MM.1S (cell line): ENCODE data around the gene FABP7.

Experiments used
- DNase-seq: peaks from one replicate; pipeline ENCODE4 v3.0.0-alpha.2; 2015
- H2AFZ ChIP-seq: fragments of 300-600 bp; sonication (generic); 2 replicates; pipeline ENCODE4 v1.6.0; 2016; ENCODE audit warnings: antibody characterized with exemption, low read length
- H3F3A ChIP-seq: fragments of 300-600 bp; sonication (generic); 2 replicates; pipeline ENCODE4 v1.6.1; 2016; ENCODE audit warnings: mild to moderate bottlenecking, antibody characterized with exemption, low read length, moderate library complexity, mixed read lengths; ENCODE audit not compliant: insufficient read depth
- H3K27ac ChIP-seq: fragments of 300-600 bp; sonication (generic); 2 replicates; pipeline ENCODE4 v1.5.1; 2016; ENCODE audit warnings: mild to moderate bottlenecking, low read length
- H3K27me3 ChIP-seq: fragments of 300-600 bp; sonication (generic); replicated peaks from 2 replicates; pipeline ENCODE4 v1.6.0; 2016; ENCODE audit warnings: low read length; ENCODE audit not compliant: insufficient read depth
- H3K36me3 ChIP-seq: fragments of 300-600 bp; sonication (generic); replicated peaks from 2 replicates; pipeline ENCODE4 v1.6.1; 2016; ENCODE audit warnings: mild to moderate bottlenecking, low read length, mixed read lengths; ENCODE audit not compliant: insufficient read depth
- H3K4me1 ChIP-seq: fragments of 300-600 bp; sonication (generic); 2 replicates; pipeline ENCODE4 v1.6.1; 2016; ENCODE audit warnings: low read length, mixed read lengths
- H3K4me2 ChIP-seq: fragments of 300-600 bp; sonication (generic); 2 replicates; pipeline ENCODE4 v1.6.0; 2016; ENCODE audit warnings: low read depth, low read length
- H3K4me3 ChIP-seq: fragments of 300-600 bp; sonication (generic); 2 replicates; pipeline ENCODE4 v1.5.1; 2016; ENCODE audit warnings: low read length, mixed read lengths
- H3K79me2 ChIP-seq: fragments of 300-600 bp; sonication (generic); 2 replicates; pipeline ENCODE4 v1.6.1; 2016; ENCODE audit warnings: mixed run types, low read length, mixed read lengths
- H3K9ac ChIP-seq: fragments of 300-600 bp; sonication (generic); 2 replicates; pipeline ENCODE4 v1.6.1; 2016; ENCODE audit warnings: low read length, mixed read lengths
- H3K9me2 ChIP-seq: fragments of 300-600 bp; sonication (generic); replicated peaks from 2 replicates; pipeline ENCODE4 v1.6.1; 2016; ENCODE audit warnings: mild to moderate bottlenecking, low read length, mixed read lengths; ENCODE audit not compliant: insufficient read depth
- H3K9me3 ChIP-seq: fragments of 300-600 bp; sonication (generic); replicated peaks from 2 replicates; pipeline ENCODE4 v1.6.1; 2016; ENCODE audit warnings: mild to moderate bottlenecking, low read length, mixed read lengths; ENCODE audit not compliant: insufficient read depth
- H4K20me1 ChIP-seq: fragments of 300-600 bp; sonication (generic); 2 replicates; pipeline ENCODE4 v1.6.1; 2016; ENCODE audit warnings: mild to moderate bottlenecking, low read length, moderate library complexity, mixed read lengths; ENCODE audit not compliant: insufficient read depth
- EZH2 ChIP-seq: fragments of 300-600 bp; sonication (generic); optimal IDR thresholded peaks from 2 replicates; pipeline ENCODE3; 2017; ENCODE audit warnings: low read depth, mild to moderate bottlenecking, antibody characterized with exemption, low read length, mixed read lengths
- EZH2phosphoT487 ChIP-seq: fragments of 300-600 bp; sonication (generic); IDR thresholded peaks from 2 replicates; pipeline ENCODE4 v1.6.1; 2018; ENCODE audit warnings: antibody characterized with exemption, low read length
- TF ChIP-seq, protein P1 (sequence below): fragments of 300-600 bp; sonication (generic); IDR thresholded peaks from 2 replicates; pipeline ENCODE4 v1.5.1; 2016; ENCODE audit warnings: antibody characterized with exemption, low read length, mixed read lengths

Gene FABP7

DNA sequence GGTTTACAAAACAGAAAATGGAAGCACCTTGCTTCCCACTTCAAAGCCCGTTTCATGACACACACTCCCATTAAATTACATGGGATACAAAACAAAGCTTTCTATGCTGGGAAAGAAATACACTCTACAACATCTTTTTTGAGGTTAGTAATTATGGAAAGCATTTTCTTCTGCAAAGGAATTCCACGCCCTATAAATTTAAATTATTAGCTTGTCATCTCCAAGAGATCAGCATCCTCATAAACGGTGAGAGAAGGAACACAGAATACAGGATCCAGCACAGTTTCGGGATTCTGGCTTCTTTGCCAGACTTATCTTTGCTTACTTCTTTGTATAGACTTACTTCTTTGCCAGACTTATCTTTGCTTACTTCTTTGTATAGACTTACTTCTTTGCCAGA, 8.2 kb downstream of the FABP7 start:
- Histone ChIP-seq H3K9me2 (no peaks in the 10 kb centered on the region), H3K4me3 (no peak overlapping the region), H3K36me3 (no peaks in the 10 kb centered on the region), H3K4me1 (peaks cover 5% of the 10 kb centered on the region), H3K79me2 (peaks cover 10% of the 10 kb centered on the region), H3K27ac (no peak overlapping the region), H3K4me2 (no peak overlapping the region), H3F3A (peaks cover 14% of the 10 kb centered on the region), H4K20me1 (no peaks in the 10 kb centered on the region), H2AFZ (no peak overlapping the region), H3K27me3 (no peaks in the 10 kb centered on the region), H3K9me3 (no peaks in the 10 kb centered on the region), H3K9ac (no peak overlapping the region)
- no peak for TF ChIP-seq EZH2phosphoT487
- TF ChIP-seq, protein P1, sequence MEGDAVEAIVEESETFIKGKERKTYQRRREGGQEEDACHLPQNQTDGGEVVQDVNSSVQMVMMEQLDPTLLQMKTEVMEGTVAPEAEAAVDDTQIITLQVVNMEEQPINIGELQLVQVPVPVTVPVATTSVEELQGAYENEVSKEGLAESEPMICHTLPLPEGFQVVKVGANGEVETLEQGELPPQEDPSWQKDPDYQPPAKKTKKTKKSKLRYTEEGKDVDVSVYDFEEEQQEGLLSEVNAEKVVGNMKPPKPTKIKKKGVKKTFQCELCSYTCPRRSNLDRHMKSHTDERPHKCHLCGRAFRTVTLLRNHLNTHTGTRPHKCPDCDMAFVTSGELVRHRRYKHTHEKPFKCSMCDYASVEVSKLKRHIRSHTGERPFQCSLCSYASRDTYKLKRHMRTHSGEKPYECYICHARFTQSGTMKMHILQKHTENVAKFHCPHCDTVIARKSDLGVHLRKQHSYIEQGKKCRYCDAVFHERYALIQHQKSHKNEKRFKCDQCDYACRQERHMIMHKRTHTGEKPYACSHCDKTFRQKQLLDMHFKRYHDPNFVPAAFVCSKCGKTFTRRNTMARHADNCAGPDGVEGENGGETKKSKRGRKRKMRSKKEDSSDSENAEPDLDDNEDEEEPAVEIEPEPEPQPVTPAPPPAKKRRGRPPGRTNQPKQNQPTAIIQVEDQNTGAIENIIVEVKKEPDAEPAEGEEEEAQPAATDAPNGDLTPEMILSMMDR: no peak
- no peak for TF ChIP-seq EZH2
- DNase-seq: no peak

DNA sequence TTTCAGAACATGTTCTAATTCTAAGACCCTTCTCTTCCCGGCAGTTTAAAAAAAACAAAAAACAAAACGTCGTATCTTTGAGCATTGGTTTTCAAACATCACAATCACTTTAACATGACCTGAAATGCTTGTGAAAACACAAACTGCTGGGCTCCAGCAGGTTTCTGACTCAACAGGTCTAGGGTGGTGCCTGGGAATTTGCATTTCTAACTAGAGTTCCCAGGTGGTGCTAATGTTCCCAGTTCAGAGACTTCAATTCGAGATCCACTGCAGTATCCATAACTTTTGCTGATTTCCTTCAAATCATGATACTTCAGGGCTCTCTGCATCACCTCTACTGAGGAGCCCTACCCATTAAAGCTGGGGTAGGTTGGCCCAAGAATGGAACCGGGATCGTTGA, 8.7 kb downstream of the FABP7 start:
- DNase-seq: no peak
- no peaks in the 10 kb centered on the region for H3K36me3 ChIP-seq
- H3K79me2 ChIP-seq: peaks cover 11% of the 10 kb centered on the region
- H2AFZ ChIP-seq: peak overlapping the region; percentile 93
- H4K20me1 ChIP-seq: no peaks in the 10 kb centered on the region
- peak overlapping the region; percentile 72; the same call in 1 of the 2 replicates for H3K9ac ChIP-seq
- peak overlapping the region; percentile 66 for H3K4me3 ChIP-seq
- H3K9me2 ChIP-seq: no peaks in the 10 kb centered on the region
- TF ChIP-seq, protein P1: no peak
- TF ChIP-seq EZH2phosphoT487 (no peak), EZH2 (no peak)
- peaks cover 5% of the 10 kb centered on the region for H3K4me1 ChIP-seq
- H3K9me3 ChIP-seq: no peaks in the 10 kb centered on the region
- peak overlapping the region; percentile 95 for H3K4me2 ChIP-seq
- H3K27ac ChIP-seq: no peak overlapping the region
- H3K27me3 ChIP-seq: no peaks in the 10 kb centered on the region
- peaks cover 14% of the 10 kb centered on the region for H3F3A ChIP-seq

DNA sequence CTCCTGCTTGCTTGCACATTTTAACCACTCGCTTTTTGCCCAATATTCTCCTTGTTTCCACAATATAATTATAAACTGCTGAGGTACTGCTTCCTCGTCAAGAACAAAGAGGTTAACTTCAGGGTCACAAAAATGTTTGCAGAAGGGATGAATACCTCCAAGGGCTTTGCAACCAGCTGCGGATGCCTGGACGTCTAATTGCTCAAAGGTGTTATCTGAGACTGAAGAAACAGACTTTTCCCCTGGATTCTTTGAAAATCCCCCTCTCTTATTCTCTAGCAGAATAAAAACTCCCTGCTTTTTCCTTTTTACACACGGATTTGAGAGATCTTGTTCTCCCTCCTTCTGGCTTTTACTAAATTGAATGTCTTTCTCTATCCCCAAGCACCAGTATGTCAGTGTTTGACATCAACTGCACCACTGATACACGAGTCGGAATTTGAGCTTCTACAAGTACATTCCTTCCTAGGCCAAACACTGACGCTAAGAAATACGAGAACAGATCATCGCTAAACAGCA, 9.2 kb downstream of the FABP7 start:
- Histone ChIP-seq H3K4me2 (peak overlapping the region; percentile 95), H3K27me3 (no peaks in the 10 kb centered on the region), H3K27ac (peak overlapping the region; percentile 55; the same call in 1 of the 2 replicates), H3K9me2 (no peaks in the 10 kb centered on the region), H3K9me3 (no peaks in the 10 kb centered on the region), H3K4me3 (peak overlapping the region; percentile 66), H3K4me1 (peaks cover 5% of the 10 kb centered on the region), H3K9ac (peak overlapping the region; percentile 72), H3F3A (peaks cover 14% of the 10 kb centered on the region), H4K20me1 (no peaks in the 10 kb centered on the region), H3K36me3 (no peaks in the 10 kb centered on the region), H2AFZ (peak overlapping the region; percentile 93), H3K79me2 (peaks cover 11% of the 10 kb centered on the region)
- TF ChIP-seq EZH2: no peak
- TF ChIP-seq EZH2phosphoT487: no peak
- TF ChIP-seq, protein P1: no peak
- no peak for DNase-seq
